A673 (cell line): ENCODE measurements around the gene SEMA4A. TPM values are rescaled to one million over a fixed set of nuclear protein-coding genes. Genes with fewer than 3 reads are reported as not detected.

Experiments
- Bru-seq: library from RNA; stranded (reverse); fragments of 400-500 nt; gene quantifications from one replicate; lab custom pipeline; 2021; lab: Mats Ljungman, UMichigan
- BruChase-seq, 2 experiments: library from RNA; stranded (reverse); fragments of 400-500 nt; gene quantifications; one replicate each; lab custom pipeline; 2021; lab: Mats Ljungman, UMichigan
- BruUV-seq: library from RNA; stranded (reverse); fragments of 400-500 nt; replicated peaks from 2 replicates; lab custom pipeline; 2021; lab: Mats Ljungman, UMichigan
- CTCF ChIA-PET: fragments of 300-600 bp; sonication (Branson Sonifier 250); formaldehyde crosslinking; loops from one replicate; lab custom pipeline; 2022; ENCODE audit warnings: antibody characterized with exemption; lab: Charles Lee
- POLR2A ChIA-PET: fragments of 300-600 bp; sonication (Branson Sonifier 250); formaldehyde crosslinking; loops from one replicate; lab custom pipeline; 2022; ENCODE audit warnings: antibody characterized with exemption; ENCODE audit not compliant: low non-redundant PET; lab: Charles Lee
- DNase-seq: peaks from one replicate; pipeline ENCODE4 v3.0.0-alpha.2; 2015; ENCODE audit warnings: low spot score
- H3K27ac ChIP-seq: fragments of 200-600 bp; sonication (generic); 2 replicates; pipeline ENCODE4 v1.5.1; 2016; ENCODE audit warnings: mixed run types, low read depth, mild to moderate bottlenecking, mixed read lengths, antibody characterized with exemption, low read length; ENCODE audit not compliant: poor library complexity, severe bottlenecking
- H3K27me3 ChIP-seq: fragments of 200-600 bp; sonication (generic); replicated peaks from 2 replicates; pipeline ENCODE4 v1.6.1; 2017; ENCODE audit warnings: mixed run types, low read depth, mild to moderate bottlenecking, mixed read lengths, antibody characterized with exemption, low read length; ENCODE audit not compliant: insufficient read depth, poor library complexity
- H3K36me3 ChIP-seq: fragments of 200-600 bp; sonication (generic); 2 replicates; pipeline ENCODE4 v1.6.1; 2016; ENCODE audit warnings: mixed run types, mild to moderate bottlenecking, mixed read lengths, antibody characterized with exemption, low read length; ENCODE audit not compliant: insufficient read depth, poor library complexity, severe bottlenecking
- H3K4me1 ChIP-seq: fragments of 200-600 bp; sonication (generic); 2 replicates; pipeline ENCODE4 v1.6.1; 2017; ENCODE audit warnings: mixed run types, mild to moderate bottlenecking, mixed read lengths, antibody characterized with exemption, low read length; ENCODE audit not compliant: insufficient read depth, poor library complexity, severe bottlenecking
- H3K4me3 ChIP-seq: fragments of 200-600 bp; sonication (generic); 2 replicates; pipeline ENCODE4 v1.5.1; 2016; ENCODE audit warnings: low read depth, mixed run types, mild to moderate bottlenecking, mixed read lengths, low read length; ENCODE audit not compliant: poor library complexity, severe bottlenecking
- H3K9me3 ChIP-seq: fragments of 200-600 bp; sonication (generic); 2 replicates; pipeline ENCODE4 v1.6.1; 2016; ENCODE audit warnings: mixed run types, low read depth, mild to moderate bottlenecking, mixed read lengths, antibody characterized with exemption, low read length; ENCODE audit not compliant: poor library complexity, severe bottlenecking
- EZH2 ChIP-seq: fragments of 200-600 bp; sonication (generic); IDR thresholded peaks from 2 replicates; pipeline ENCODE4 v1.6.1; 2017; ENCODE audit warnings: borderline replicate concordance, low read depth, mild to moderate bottlenecking, mixed read lengths, antibody characterized with exemption, low read length; ENCODE audit not compliant: poor library complexity, severe bottlenecking
- intact Hi-C: fragments of 100-400 bp; cut with micrococcal nuclease; formaldehyde crosslinking; loops from one replicate; pipeline ENCODE4 v1.10.0; 2022; ENCODE audit not compliant: unreplicated experiment
- long read RNA-seq: library from polyadenylated mRNA; stranded (forward); transcript quantifications from one replicate; pipeline ENCODE4 v2.0.0, GENCODE V29; 2022
- total RNA-seq: library from RNA; stranded (reverse); gene quantifications from 2 replicates; pipeline ENCODE4 v1.2.3, GENCODE V29; 2021
- TF ChIP-seq, protein P1 (sequence below): fragments of 300-800, 200-600 bp; sonication (generic); conservative IDR thresholded peaks from 2 replicates; pipeline ENCODE4 v1.5.1; 2017; ENCODE audit warnings: low read depth, mild to moderate bottlenecking, antibody characterized with exemption, low read length, moderate library complexity, mixed read lengths

SEMA4A gene
- total RNA-seq (0.77 and 0.92 TPM in 2 replicates), Bru-seq, nascent RNA (percentile 18 among the genes with signal in this experiment), BruChase-seq, experiment 1, labeled RNA remaining after a 2-hour chase (percentile 11 among the genes with signal in this experiment), BruChase-seq, experiment 2, labeled RNA remaining after a 6-hour chase (percentile 24 among the genes with signal in this experiment)
- long read RNA-seq, partial matches to known transcripts = 0 of 1 reads
- long read RNA-seq, other reads (novel, unspliced or antisense) = 1 of 1 reads

DNA sequence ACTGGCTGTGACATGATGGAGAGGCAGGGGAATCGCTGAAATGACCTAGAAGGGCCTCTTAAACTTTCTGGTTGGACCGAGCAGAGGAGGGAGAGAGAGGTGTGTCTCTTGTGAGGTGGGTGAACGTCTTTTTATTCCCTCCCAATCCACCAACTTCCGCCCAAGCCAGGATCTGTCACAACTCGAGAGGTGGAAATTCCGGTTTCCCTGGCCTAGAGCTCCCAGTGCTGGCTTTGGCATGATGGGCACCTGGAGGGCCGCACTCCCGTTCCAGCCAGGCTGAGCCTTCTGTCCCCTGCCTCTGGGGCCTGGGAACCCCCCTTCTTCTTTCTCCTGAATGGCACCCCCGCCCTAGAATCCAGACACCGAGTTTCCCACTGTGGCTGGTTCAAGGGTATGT, at the start of gene SEMA4A:
Gene SEMA4A (plus strand): TSS at position 224 of the 400 bp plus-strand sequence. CDS start 994 bp downstream, outside the sequence.
- BruUV-seq = no TSS peak
- Histone ChIP-seq H3K9me3 (no peaks in the 10 kb centered on the region), H3K36me3 (no peaks in the 10 kb centered on the region), H3K4me3 (no peak within 1 kb of the TSS), H3K27ac (no peak within 1 kb of the TSS), H3K27me3 (no peaks in the 10 kb centered on the region), H3K4me1 (no peaks in the 10 kb centered on the region)
- ChIA-PET CTCF (no interaction called here), POLR2A (no interaction called here)
- no peak for TF ChIP-seq EZH2
- TF ChIP-seq, protein P1, sequence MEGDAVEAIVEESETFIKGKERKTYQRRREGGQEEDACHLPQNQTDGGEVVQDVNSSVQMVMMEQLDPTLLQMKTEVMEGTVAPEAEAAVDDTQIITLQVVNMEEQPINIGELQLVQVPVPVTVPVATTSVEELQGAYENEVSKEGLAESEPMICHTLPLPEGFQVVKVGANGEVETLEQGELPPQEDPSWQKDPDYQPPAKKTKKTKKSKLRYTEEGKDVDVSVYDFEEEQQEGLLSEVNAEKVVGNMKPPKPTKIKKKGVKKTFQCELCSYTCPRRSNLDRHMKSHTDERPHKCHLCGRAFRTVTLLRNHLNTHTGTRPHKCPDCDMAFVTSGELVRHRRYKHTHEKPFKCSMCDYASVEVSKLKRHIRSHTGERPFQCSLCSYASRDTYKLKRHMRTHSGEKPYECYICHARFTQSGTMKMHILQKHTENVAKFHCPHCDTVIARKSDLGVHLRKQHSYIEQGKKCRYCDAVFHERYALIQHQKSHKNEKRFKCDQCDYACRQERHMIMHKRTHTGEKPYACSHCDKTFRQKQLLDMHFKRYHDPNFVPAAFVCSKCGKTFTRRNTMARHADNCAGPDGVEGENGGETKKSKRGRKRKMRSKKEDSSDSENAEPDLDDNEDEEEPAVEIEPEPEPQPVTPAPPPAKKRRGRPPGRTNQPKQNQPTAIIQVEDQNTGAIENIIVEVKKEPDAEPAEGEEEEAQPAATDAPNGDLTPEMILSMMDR = no peak
- no peak for DNase-seq
- intact Hi-C loops = no loop called here

DNA sequence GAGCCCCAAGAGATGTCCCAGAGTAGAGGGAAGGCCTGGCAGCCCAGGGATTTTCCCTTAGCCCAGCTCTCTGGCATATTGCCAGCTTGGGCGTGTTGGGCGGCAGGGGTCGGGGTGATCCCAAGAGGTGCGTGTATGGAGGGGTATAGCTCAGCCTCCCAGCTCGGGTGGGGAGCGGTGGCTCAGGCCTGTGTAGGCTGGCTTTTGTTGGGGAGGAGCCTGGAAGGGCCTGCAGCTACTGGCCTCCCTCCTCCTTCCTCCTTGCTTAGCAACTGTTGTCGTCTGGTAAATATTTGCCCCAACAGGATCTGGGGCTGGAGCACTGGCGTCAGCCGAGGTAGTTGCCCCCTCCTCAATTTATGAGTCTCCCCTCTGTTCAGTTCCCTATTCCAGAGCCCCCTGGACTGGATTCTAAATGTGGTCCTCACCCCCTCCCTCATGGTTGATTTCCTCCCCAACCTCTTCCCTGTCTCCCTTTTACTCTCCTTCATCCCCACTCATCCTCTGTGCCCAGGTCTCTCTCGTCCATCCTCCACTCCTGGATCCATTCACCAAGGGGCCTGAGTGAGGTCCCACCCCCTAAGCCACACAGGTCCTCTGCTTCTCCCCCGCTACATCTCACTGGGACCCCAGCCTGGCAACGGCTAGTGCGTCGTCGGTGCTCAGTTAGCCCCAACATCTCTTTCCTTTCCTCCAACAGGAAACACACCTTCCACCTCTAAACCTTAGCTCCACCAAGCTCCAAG, 49.1 kb upstream of the SEMA4A start:
- intact Hi-C loops = no loop called here
- no peak for TF ChIP-seq EZH2
- TF ChIP-seq, protein P1 = no peak
- BruUV-seq = no TSS peak
- Histone ChIP-seq H3K4me1 (peaks cover 58% of the 10 kb centered on the region), H3K27ac (peak overlapping the region; percentile 97), H3K27me3 (no peaks in the 10 kb centered on the region), H3K4me3 (no peak overlapping the region), H3K9me3 (no peaks in the 10 kb centered on the region), H3K36me3 (no peaks in the 10 kb centered on the region)
- ChIA-PET POLR2A (interaction anchor here (0.6 kb wide), 1 partner anchor 658 kb away, joined by 9 read pairs; no protein-coding TSS in a partner anchor), CTCF (interaction anchor here (0.6 to 1.0 kb wide), 2 partner anchors 26 to 796 kb away, joined by 3 to 4 read pairs; no protein-coding TSS in a partner anchor)
- peak; percentile 73 for DNase-seq

DNA sequence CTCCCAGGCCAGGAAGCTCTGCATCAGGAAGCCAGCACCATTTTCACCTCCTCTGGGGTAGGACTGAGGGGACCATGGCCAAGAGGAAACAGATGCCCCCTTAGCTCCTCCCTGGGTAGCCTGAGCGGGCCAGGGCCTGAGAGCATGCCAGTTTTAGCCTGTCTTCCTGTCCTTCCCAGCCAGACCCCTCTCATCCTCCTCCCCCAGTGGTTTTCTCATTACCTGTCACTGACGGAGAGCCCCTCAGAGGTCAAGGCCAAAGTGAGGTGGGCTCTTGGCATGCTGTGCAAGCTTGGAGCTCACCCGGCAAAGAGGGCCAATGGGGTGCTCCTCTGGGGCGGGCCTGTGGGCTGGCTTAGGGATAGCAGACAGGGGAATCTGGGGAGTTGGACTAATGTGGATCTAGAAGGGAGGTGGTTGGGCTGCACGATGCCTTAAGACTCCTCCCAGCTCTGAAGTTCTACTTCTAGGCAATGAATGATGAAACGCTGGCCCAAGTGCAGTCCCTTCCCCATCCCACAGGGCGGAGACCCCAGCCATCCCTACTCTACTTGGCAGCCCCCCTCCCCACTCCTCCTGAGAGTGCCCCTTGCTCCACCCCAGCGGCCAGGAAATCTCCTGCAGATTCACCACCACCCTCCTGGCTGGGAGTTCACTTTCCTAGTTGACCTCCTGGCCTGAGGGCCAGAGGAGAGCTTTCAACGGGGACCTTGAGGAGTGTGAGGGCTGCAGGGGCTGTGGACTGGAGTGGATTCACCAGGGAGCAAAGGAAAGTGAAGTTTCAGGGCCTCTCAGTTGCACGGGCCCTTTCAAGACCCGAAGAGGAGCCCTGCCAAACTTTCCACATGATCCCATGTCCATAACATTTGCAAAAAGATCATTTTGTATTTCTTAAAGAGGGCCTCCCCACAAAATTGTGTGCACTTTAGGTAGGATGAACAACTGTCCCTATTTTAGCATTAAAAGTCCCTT, 48.2 kb upstream of the SEMA4A start:
- H3K4me1 ChIP-seq = peaks cover 58% of the 10 kb centered on the region
- ChIA-PET CTCF (interaction anchor here (0.6 kb wide), 1 partner anchor 797 kb away, joined by 4 read pairs; no protein-coding TSS in a partner anchor), POLR2A (interaction anchor here (0.6 kb wide), 1 partner anchor 659 kb away, joined by 9 read pairs; no protein-coding TSS in a partner anchor)
- BruUV-seq = no TSS peak
- H3K27ac ChIP-seq = peak overlapping the region; percentile 97
- TF ChIP-seq, protein P1 = no peak
- no peak for TF ChIP-seq EZH2
- no peaks in the 10 kb centered on the region for H3K9me3 ChIP-seq
- no peaks in the 10 kb centered on the region for H3K27me3 ChIP-seq
- H3K4me3 ChIP-seq = peak overlapping the region; percentile 25
- intact Hi-C loops = no loop called here
- no peak for DNase-seq
- no peaks in the 10 kb centered on the region for H3K36me3 ChIP-seq
